ENCODE data around the gene TFCP2L1.

DNA sequence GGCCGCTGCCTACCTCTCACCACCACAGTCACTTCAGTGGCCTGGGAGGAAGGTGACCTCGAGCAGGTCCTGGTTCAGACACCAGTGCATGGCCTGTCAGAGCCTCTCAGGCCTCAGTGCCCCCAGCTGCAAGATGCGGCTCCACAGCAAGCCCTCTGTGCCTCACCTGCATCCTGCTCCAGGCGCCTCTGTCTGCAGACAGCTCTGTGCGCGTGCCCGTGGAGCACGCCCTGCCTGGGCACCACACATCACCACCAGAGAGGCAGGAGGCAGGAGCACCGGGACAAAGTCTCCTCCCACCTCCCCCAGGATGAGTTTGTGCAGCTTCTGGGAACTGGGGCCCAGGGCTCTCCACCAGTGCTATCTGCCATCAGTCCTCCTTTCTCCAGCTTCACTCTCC, 98.7 kb downstream of the TFCP2L1 start:
- TF ChIP-seq POLR2A (IDR thresholded peaks at IDR 0.05), result no peak
- TF ChIP-seq, protein P1, sequence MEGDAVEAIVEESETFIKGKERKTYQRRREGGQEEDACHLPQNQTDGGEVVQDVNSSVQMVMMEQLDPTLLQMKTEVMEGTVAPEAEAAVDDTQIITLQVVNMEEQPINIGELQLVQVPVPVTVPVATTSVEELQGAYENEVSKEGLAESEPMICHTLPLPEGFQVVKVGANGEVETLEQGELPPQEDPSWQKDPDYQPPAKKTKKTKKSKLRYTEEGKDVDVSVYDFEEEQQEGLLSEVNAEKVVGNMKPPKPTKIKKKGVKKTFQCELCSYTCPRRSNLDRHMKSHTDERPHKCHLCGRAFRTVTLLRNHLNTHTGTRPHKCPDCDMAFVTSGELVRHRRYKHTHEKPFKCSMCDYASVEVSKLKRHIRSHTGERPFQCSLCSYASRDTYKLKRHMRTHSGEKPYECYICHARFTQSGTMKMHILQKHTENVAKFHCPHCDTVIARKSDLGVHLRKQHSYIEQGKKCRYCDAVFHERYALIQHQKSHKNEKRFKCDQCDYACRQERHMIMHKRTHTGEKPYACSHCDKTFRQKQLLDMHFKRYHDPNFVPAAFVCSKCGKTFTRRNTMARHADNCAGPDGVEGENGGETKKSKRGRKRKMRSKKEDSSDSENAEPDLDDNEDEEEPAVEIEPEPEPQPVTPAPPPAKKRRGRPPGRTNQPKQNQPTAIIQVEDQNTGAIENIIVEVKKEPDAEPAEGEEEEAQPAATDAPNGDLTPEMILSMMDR (IDR thresholded peaks at IDR 0.05), result no peak
- TF ChIP-seq EP300 (IDR thresholded peaks at IDR 0.05), result no peak
